ENCODE results near the gene FBF1.

GRCh38 chr17:75959051-75959838 is 18.4 kb upstream of the FBF1 start:
- no peak for TF ChIP-seq POLR2A (IDR thresholded peaks at IDR 0.05; ENCODE audit: borderline replicate concordance, extremely low read depth, insufficient read depth, insufficient read length)
- TF ChIP-seq, protein P1, sequence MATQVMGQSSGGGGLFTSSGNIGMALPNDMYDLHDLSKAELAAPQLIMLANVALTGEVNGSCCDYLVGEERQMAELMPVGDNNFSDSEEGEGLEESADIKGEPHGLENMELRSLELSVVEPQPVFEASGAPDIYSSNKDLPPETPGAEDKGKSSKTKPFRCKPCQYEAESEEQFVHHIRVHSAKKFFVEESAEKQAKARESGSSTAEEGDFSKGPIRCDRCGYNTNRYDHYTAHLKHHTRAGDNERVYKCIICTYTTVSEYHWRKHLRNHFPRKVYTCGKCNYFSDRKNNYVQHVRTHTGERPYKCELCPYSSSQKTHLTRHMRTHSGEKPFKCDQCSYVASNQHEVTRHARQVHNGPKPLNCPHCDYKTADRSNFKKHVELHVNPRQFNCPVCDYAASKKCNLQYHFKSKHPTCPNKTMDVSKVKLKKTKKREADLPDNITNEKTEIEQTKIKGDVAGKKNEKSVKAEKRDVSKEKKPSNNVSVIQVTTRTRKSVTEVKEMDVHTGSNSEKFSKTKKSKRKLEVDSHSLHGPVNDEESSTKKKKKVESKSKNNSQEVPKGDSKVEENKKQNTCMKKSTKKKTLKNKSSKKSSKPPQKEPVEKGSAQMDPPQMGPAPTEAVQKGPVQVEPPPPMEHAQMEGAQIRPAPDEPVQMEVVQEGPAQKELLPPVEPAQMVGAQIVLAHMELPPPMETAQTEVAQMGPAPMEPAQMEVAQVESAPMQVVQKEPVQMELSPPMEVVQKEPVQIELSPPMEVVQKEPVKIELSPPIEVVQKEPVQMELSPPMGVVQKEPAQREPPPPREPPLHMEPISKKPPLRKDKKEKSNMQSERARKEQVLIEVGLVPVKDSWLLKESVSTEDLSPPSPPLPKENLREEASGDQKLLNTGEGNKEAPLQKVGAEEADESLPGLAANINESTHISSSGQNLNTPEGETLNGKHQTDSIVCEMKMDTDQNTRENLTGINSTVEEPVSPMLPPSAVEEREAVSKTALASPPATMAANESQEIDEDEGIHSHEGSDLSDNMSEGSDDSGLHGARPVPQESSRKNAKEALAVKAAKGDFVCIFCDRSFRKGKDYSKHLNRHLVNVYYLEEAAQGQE (IDR thresholded peaks at IDR 0.05; ENCODE audit: low read depth), result no peak
- TF ChIP-seq CTCF (IDR thresholded peaks at IDR 0.05 in 2 of 3, conservative IDR thresholded peaks at IDR 0.05 in 1 of 3; ENCODE audit: borderline replicate concordance in 1 of 3, insufficient read depth in 1 of 3, low read depth in 2 of 3, low read length in 2 of 3), result no peak
- no peak for TF ChIP-seq ELF1 (IDR thresholded peaks at IDR 0.05; ENCODE audit: borderline replicate concordance, low read depth)
- no peak for TF ChIP-seq POLR2AphosphoS5 (IDR thresholded peaks at IDR 0.05; ENCODE audit: low read depth, low read length)

Data from HCT116 (cell line).